Astrocyte (in vitro differentiated cells and primary cell): Measurements from ENCODE around the gene EIF2A.

Experiments used
- EZH2 ChIP-seq: IDR thresholded peaks from 2 replicates; pipeline ENCODE4 v1.6.1; 2012; ENCODE audit warnings: mild to moderate bottlenecking, low read length, inconsistent platforms; ENCODE audit not compliant: insufficient read depth
- TF ChIP-seq, protein P1 (sequence below): IDR thresholded peaks from 2 replicates; pipeline ENCODE4 v1.5.1; 2011; ENCODE audit warnings: low read depth, mild to moderate bottlenecking, inconsistent platforms, low read length, moderate library complexity; ENCODE audit not compliant: insufficient read depth

DNA sequence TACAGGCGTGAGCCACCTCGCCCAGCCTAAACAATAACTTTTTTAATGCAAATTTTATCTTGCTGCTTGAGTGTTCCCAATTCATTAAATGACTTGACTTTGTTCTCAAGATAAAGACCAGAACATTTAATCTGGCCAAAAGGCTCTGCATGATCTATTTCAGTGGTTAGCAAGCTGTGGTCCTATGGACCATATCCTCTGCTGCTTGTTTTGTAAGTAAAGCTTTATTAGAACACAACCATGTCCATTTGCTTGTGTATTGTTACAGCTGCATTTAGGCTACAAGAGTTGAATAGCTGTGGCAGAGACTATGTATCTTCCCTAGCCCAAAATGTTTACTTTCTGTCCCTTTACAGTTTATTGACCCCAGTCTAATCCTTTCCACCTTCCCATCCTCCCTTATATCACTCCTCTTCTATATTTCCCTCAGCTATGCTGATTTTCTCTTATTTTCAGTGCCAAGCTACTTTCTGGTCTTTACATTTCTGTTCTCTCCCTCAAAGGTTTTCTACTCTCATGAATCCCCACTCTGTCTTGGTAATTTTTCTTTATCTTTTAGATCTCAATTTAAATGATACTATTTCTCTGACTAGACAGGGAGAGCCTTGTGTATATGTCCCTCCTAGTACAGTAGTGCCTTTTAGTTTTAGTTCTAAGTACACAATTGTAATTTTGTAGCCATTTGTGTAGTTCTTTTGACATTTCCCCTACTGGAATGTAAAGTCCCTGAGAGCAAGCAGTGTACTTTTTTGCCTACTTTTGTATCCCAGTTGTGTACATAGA, 79.8 kb downstream of the EIF2A start:
- TF ChIP-seq, protein P1, sequence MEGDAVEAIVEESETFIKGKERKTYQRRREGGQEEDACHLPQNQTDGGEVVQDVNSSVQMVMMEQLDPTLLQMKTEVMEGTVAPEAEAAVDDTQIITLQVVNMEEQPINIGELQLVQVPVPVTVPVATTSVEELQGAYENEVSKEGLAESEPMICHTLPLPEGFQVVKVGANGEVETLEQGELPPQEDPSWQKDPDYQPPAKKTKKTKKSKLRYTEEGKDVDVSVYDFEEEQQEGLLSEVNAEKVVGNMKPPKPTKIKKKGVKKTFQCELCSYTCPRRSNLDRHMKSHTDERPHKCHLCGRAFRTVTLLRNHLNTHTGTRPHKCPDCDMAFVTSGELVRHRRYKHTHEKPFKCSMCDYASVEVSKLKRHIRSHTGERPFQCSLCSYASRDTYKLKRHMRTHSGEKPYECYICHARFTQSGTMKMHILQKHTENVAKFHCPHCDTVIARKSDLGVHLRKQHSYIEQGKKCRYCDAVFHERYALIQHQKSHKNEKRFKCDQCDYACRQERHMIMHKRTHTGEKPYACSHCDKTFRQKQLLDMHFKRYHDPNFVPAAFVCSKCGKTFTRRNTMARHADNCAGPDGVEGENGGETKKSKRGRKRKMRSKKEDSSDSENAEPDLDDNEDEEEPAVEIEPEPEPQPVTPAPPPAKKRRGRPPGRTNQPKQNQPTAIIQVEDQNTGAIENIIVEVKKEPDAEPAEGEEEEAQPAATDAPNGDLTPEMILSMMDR: no peak
- TF ChIP-seq EZH2: no peak
